CD14-positive monocyte (primary cell): ENCODE data around the gene ADAMTSL3. TPM values are rescaled to one million over a fixed set of nuclear protein-coding genes. Genes with fewer than 3 reads are reported as not detected.

Source experiments
- DNase-seq, 3 donors: peaks; one replicate each; pipeline ENCODE4 v3.0.0-alpha.2; 2011 to 2022
- H2AFZ ChIP-seq: 2 replicates; pipeline ENCODE4 v1.6.0; 2012; ENCODE audit warnings: mild to moderate bottlenecking, low read depth, low read length, inconsistent platforms; ENCODE audit not compliant: insufficient read depth, poor library complexity, severe bottlenecking
- H3K27ac ChIP-seq, 2 donors: 1 replicate in 1 of 2; 2 replicates in 1 of 2; pipeline ENCODE4 v1.5.1; 2012 to 2013; ENCODE audit warnings: low read length in 2 of 2, control low read depth in 1 of 2, inconsistent platforms in 1 of 2, low read depth in 1 of 2, mild to moderate bottlenecking in 1 of 2
- H3K27me3 ChIP-seq, 2 donors: one replicate each; pipeline versions ENCODE4 v1.6.0 to v1.6.1; 2011 to 2013; ENCODE audit warnings: low read length in 2 of 2; ENCODE audit not compliant: control insufficient read depth in 2 of 2, insufficient read depth in 2 of 2
- H3K36me3 ChIP-seq, 2 donors: replicated peaks in 1 of 2; 1 replicate in 1 of 2; 2 replicates in 1 of 2; pipeline versions ENCODE4 v1.5.1 to v1.6.1; 2012 to 2013; ENCODE audit warnings: low read length in 2 of 2, control low read depth in 1 of 2, inconsistent platforms in 1 of 2, mild to moderate bottlenecking in 1 of 2; ENCODE audit not compliant: insufficient read depth in 2 of 2, control insufficient read depth in 1 of 2
- H3K4me1 ChIP-seq, 2 donors: 1 replicate in 1 of 2; 2 replicates in 1 of 2; pipeline versions ENCODE4 v1.5.1 to v1.6.1; 2012 to 2013; ENCODE audit warnings: low read length in 2 of 2, control low read depth in 1 of 2, inconsistent platforms in 1 of 2, mild to moderate bottlenecking in 1 of 2, moderate library complexity in 1 of 2; ENCODE audit not compliant: insufficient read depth in 2 of 2, control insufficient read depth in 1 of 2
- H3K4me2 ChIP-seq: replicated peaks from 2 replicates; pipeline ENCODE3; 2012; ENCODE audit warnings: low read length, moderate library complexity, mild to moderate bottlenecking; ENCODE audit not compliant: poor library complexity, severe bottlenecking; ENCODE audit errors: extremely low read depth
- H3K4me3 ChIP-seq, 3 experiments: fragments of 200-600 bp in 1 of 3; sonication (generic) in 1 of 3; replicated peaks in 1 of 3; 1 replicate in 2 of 3; 2 replicates in 1 of 3; pipeline ENCODE4 v1.5.1; 2011 to 2013; ENCODE audit warnings: low read length in 3 of 3, mild to moderate bottlenecking in 3 of 3, control low read depth in 2 of 3, low read depth in 2 of 3, inconsistent platforms in 1 of 3, moderate library complexity in 1 of 3
- H3K79me2 ChIP-seq: 2 replicates; pipeline ENCODE4 v1.6.0; 2012; ENCODE audit warnings: mild to moderate bottlenecking, control low read depth, inconsistent platforms, low read length, moderate library complexity; ENCODE audit not compliant: insufficient read depth
- H3K9ac ChIP-seq: 2 replicates; pipeline ENCODE4 v1.6.0; 2017; ENCODE audit warnings: low read length, mild to moderate bottlenecking; ENCODE audit not compliant: insufficient read depth, poor library complexity, severe bottlenecking
- H3K9me3 ChIP-seq, 2 donors: replicated peaks in 1 of 2; 1 replicate in 1 of 2; 2 replicates in 1 of 2; pipeline versions ENCODE4 v1.5.1 to v1.6.1; 2012 to 2013; ENCODE audit warnings: low read length in 2 of 2, control low read depth in 1 of 2; ENCODE audit not compliant: control insufficient read depth in 1 of 2, insufficient read depth in 1 of 2
- H4K20me1 ChIP-seq: 2 replicates; pipeline ENCODE4 v1.6.0; 2012; ENCODE audit warnings: mild to moderate bottlenecking, low read length, control low read depth, moderate library complexity; ENCODE audit not compliant: insufficient read depth
- H3K27ac Mint-ChIP-seq, 7 donors: one replicate each; pipeline ENCODE4 v1.8.0; 2020; ENCODE audit warnings: mild to moderate bottlenecking in 7 of 7, mixed read lengths in 7 of 7, moderate library complexity in 6 of 7, inconsistent platforms in 2 of 7
- H3K27me3 Mint-ChIP-seq, 3 donors: one replicate each; pipeline ENCODE4 v1.8.0; 2021 to 2022; ENCODE audit warnings: low read depth in 3 of 3, mild to moderate bottlenecking in 3 of 3, mixed read lengths in 3 of 3, moderate library complexity in 3 of 3, inconsistent platforms in 1 of 3
- H3K36me3 Mint-ChIP-seq, 2 donors: one replicate each; pipeline ENCODE4 v1.8.0; 2020; ENCODE audit warnings: mixed read lengths in 2 of 2, inconsistent platforms in 1 of 2, mild to moderate bottlenecking in 1 of 2
- H3K4me1 Mint-ChIP-seq: one replicate; pipeline ENCODE4 v1.8.0; 2020; ENCODE audit warnings: mild to moderate bottlenecking, mixed read lengths
- H3K4me3 Mint-ChIP-seq, 2 donors: one replicate each; pipeline ENCODE4 v1.8.0; 2020; ENCODE audit warnings: mild to moderate bottlenecking in 2 of 2, mixed read lengths in 2 of 2, moderate library complexity in 1 of 2
- H3K9me3 Mint-ChIP-seq, 7 donors: one replicate each; pipeline ENCODE4 v1.8.0; 2020 to 2022; ENCODE audit warnings: mixed read lengths in 7 of 7, mild to moderate bottlenecking in 6 of 7, moderate library complexity in 6 of 7, inconsistent platforms in 2 of 7
- CTCF ChIP-seq: fragments of 200-600 bp; IDR thresholded peaks from one replicate; pipeline ENCODE4 v1.8.0; 2022; ENCODE audit warnings: antibody characterized with exemption, mild to moderate bottlenecking
- WGBS: methylation state at CpG from one replicate; pipeline ENCODE4 v1.1.5; 2013; ENCODE audit warnings: missing lambda C conversion rate; ENCODE audit not compliant: insufficient coverage; 5-methylcytosine and 5-hydroxymethylcytosine counted together
- intact Hi-C, 2 donors: fragments of 100-400 bp; cut with micrococcal nuclease; formaldehyde crosslinking; loops; one replicate each; pipeline versions ENCODE4 v1.15.0 to v1.15.1; 2023
- polyA plus RNA-seq, 3 donors: library from polyadenylated mRNA; depleted of rRNA in 1 of 3; unstranded in 2 of 3; stranded (reverse) in 1 of 3; fragments of 300-500 nt in 2 of 3; fragments of >200 nt in 1 of 3; fragmentation: Illumina TruSeq in 2 of 3; gene quantifications; 1 replicate in 2 of 3; 2 replicates in 1 of 3; pipeline ENCODE4 v1.2.3, GENCODE V29; 2012 to 2021

The ADAMTSL3 gene
- polyA plus RNA-seq, 3 donors = not detected

- Histone ChIP-seq H3K27me3 (no peaks in the 10 kb centered on the region), H3K36me3 (no peaks in the 10 kb centered on the region), H2AFZ (no peak overlapping the region), H3K27ac (no peak overlapping the region), H3K4me1 (no peaks in the 10 kb centered on the region), H3K4me2 (no peak overlapping the region), H3K79me2 (no peaks in the 10 kb centered on the region), H3K4me3 (no peak overlapping the region), H3K9ac (no peak overlapping the region), H3K9me3 (no peaks in the 10 kb centered on the region), H4K20me1 (no peaks in the 10 kb centered on the region)
- Mint-ChIP-seq H3K27ac (no peak overlapping the region), H3K27me3 (peaks cover 0 to 6% (median 3%) of the 10 kb centered on the region in 3 donors), H3K9me3 (peaks cover 0 to 6% (median 3%) of the 10 kb centered on the region in 7 donors), H3K36me3 (no peaks in the 10 kb centered on the region), H3K4me3 (no peak overlapping the region), H3K4me1 (no peaks in the 10 kb centered on the region)
- no CpG with 5 or more reads among the region's 1 CpG for WGBS
- TF ChIP-seq CTCF = no peak
- intact Hi-C loops = no loop called here
- no peak for DNase-seq
Observed at GRCh38 chr15:83769411-83769999, 115.6 kb downstream of the ADAMTSL3 start.

GRCh38 chr15:83775738-83776137, 121.8 kb downstream of the ADAMTSL3 start:
- Mint-ChIP-seq H3K4me3 (no peak overlapping the region), H3K9me3 (peaks cover 4 to 16% (median 11%) of the 10 kb centered on the region in 7 donors), H3K4me1 (no peaks in the 10 kb centered on the region), H3K36me3 (no peaks in the 10 kb centered on the region), H3K27me3 (peaks cover 3 to 6% (median 3%) of the 10 kb centered on the region in 3 donors), H3K27ac (no peak overlapping the region)
- no peak for DNase-seq
- Histone ChIP-seq H3K9me3 (peaks cover 0 to 5% of the 10 kb centered on the region in 2 donors), H3K9ac (no peak overlapping the region), H3K36me3 (no peaks in the 10 kb centered on the region), H4K20me1 (no peaks in the 10 kb centered on the region), H3K27ac (no peak overlapping the region), H3K79me2 (no peaks in the 10 kb centered on the region), H3K4me2 (no peak overlapping the region), H3K27me3 (no peaks in the 10 kb centered on the region), H3K4me1 (no peaks in the 10 kb centered on the region), H3K4me3 (no peak overlapping the region), H2AFZ (no peak overlapping the region)
- intact Hi-C loops = no loop called here
- TF ChIP-seq CTCF = no peak
- 30% methylated on average over 2 of the region's 3 CpGs for WGBS
